ENCODE data around the gene GNG7.
A peak's percentile ranks its signal among the peaks of the same experiment; 100 is the strongest.
"Not testable (repeated sequence)": the region's sequence is repeated elsewhere in the genome, so short reads cannot be mapped to it uniquely, and the experiment has no call there.

Gene GNG7

GRCh38 chr19:2656533-2656932 is 46.0 kb downstream of the GNG7 start:
- no peak overlapping the region for H3K4me3 ChIP-seq (ENCODE audit: low read depth, low read length)
- TF ChIP-seq, protein P1, sequence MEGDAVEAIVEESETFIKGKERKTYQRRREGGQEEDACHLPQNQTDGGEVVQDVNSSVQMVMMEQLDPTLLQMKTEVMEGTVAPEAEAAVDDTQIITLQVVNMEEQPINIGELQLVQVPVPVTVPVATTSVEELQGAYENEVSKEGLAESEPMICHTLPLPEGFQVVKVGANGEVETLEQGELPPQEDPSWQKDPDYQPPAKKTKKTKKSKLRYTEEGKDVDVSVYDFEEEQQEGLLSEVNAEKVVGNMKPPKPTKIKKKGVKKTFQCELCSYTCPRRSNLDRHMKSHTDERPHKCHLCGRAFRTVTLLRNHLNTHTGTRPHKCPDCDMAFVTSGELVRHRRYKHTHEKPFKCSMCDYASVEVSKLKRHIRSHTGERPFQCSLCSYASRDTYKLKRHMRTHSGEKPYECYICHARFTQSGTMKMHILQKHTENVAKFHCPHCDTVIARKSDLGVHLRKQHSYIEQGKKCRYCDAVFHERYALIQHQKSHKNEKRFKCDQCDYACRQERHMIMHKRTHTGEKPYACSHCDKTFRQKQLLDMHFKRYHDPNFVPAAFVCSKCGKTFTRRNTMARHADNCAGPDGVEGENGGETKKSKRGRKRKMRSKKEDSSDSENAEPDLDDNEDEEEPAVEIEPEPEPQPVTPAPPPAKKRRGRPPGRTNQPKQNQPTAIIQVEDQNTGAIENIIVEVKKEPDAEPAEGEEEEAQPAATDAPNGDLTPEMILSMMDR (IDR thresholded peaks at IDR 0.05; ENCODE audit: borderline replicate concordance, insufficient read depth, low read depth, low read length), result no peak

GRCh38 chr19:2653710-2654707 is 48.5 kb downstream of the GNG7 start:
- TF ChIP-seq, protein P1 (IDR thresholded peaks at IDR 0.05; ENCODE audit: borderline replicate concordance, insufficient read depth, low read depth, low read length), result no peak
- H3K4me3 ChIP-seq (ENCODE audit: low read depth, low read length), result no peak overlapping the region

DNA sequence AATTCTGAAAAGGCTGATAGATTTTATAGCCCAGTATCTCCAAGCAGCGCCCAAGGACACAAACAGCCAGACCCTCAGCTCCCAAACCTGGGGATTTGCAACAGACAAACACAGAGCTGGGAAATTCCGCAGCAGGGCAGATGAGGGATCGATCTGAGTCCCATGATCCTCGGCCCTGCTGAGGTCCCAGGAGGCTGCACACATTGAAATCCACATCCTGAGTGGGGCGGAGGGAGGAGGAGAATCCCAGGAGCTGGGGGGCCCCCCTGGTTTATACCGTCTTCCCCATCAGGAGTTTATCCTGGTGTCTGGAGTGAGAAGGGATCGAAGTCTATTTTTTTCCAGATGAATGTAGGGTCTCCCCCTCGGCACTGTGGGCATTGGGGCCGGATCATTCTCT is 49.3 kb downstream of the GNG7 start:
- H3K4me3 ChIP-seq (ENCODE audit: low read depth, low read length), result no peak overlapping the region
- TF ChIP-seq, protein P1 (IDR thresholded peaks at IDR 0.05; ENCODE audit: borderline replicate concordance, insufficient read depth, low read depth, low read length), result no peak

GRCh38 chr19:2652504-2653099 is 49.9 kb downstream of the GNG7 start:
- TF ChIP-seq, protein P1 (IDR thresholded peaks at IDR 0.05; ENCODE audit: borderline replicate concordance, insufficient read depth, low read depth, low read length), result no peak

GRCh38 chr19:2651002-2651733 is 51.3 kb downstream of the GNG7 start:
- not testable (repeated sequence) for H3K4me3 ChIP-seq (ENCODE audit: low read depth, low read length)

More at GRCh38 chr19:2652504-2653099, 49.9 kb downstream of the GNG7 start:
- no peak overlapping the region for H3K4me3 ChIP-seq (ENCODE audit: low read depth, low read length)

DNA sequence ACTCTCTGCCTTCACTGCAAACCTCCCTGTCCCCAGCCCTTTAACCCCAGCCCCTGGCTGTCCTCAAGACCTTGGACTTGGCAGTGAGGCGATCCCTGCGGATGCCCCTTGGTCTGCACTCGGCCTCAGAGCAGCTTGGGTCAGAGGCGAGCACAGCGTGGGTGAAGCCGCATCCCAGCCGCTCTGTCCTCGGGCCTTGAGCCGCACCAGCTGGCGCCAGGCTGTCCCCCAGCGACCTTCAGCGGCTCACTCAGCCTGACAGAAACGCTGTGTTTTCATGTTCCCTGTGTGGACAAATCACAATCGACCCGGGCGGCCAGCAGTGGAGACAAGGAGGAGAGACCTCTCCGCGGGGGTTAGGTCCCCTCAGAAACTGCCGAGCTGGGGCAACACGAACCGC is 52.0 kb downstream of the GNG7 start:
- H3K4me3 ChIP-seq (ENCODE audit: low read depth, low read length), result no peak overlapping the region
- TF ChIP-seq, protein P1 (IDR thresholded peaks at IDR 0.05; ENCODE audit: borderline replicate concordance, insufficient read depth, low read depth, low read length), result no peak

GRCh38 chr19:2648528-2648937 is 54.0 kb downstream of the GNG7 start:
- TF ChIP-seq, protein P1 (IDR thresholded peaks at IDR 0.05; ENCODE audit: borderline replicate concordance, insufficient read depth, low read depth, low read length), result peak; percentile 69
- H3K4me3 ChIP-seq (ENCODE audit: low read depth, low read length), result no peak overlapping the region
